ENCODE measurements around the gene FRY. TPM values are rescaled to one million over a fixed set of nuclear protein-coding genes. Genes with fewer than 3 reads are reported as not detected.

Gene FRY
- total RNA-seq, 1 experiment from 2014 or later = 5.3 TPM

DNA sequence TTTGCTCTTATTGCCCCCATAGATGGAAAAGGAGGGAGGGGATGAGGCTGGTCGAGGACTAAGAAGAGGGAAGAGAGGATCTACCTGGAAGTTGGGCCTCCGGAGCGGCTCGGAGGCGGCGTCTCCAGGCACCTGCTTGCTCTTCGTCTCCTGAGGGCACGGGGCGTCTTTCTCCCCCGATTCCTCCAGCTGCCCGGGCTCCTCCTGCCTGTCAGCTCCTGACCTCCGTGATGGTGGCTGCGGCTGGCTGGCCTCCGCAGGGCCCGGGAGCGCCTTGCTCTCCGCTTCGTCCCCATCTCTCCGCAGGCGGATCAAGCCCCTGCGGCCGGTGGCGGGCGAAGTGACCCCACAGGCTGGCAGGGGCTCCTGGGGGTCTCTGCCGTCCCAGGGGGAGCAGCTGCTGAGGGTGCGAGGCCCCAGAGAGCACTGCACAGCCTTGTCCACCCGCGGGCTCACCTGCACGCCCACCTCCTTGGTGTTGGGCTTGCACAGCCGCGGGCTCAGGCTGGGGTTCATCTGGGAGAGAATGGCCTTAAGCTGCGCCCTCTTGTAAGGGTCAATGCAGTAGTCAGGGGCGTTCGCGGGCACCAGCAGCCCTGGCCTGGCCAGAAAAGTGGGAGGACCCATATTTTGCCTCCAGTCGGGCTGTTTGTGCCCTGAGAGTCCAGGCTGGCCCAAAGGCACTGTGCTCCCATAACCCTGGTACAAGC, 279.8 kb downstream of the FRY start (continued):
- TF ChIP-seq, protein P1, sequence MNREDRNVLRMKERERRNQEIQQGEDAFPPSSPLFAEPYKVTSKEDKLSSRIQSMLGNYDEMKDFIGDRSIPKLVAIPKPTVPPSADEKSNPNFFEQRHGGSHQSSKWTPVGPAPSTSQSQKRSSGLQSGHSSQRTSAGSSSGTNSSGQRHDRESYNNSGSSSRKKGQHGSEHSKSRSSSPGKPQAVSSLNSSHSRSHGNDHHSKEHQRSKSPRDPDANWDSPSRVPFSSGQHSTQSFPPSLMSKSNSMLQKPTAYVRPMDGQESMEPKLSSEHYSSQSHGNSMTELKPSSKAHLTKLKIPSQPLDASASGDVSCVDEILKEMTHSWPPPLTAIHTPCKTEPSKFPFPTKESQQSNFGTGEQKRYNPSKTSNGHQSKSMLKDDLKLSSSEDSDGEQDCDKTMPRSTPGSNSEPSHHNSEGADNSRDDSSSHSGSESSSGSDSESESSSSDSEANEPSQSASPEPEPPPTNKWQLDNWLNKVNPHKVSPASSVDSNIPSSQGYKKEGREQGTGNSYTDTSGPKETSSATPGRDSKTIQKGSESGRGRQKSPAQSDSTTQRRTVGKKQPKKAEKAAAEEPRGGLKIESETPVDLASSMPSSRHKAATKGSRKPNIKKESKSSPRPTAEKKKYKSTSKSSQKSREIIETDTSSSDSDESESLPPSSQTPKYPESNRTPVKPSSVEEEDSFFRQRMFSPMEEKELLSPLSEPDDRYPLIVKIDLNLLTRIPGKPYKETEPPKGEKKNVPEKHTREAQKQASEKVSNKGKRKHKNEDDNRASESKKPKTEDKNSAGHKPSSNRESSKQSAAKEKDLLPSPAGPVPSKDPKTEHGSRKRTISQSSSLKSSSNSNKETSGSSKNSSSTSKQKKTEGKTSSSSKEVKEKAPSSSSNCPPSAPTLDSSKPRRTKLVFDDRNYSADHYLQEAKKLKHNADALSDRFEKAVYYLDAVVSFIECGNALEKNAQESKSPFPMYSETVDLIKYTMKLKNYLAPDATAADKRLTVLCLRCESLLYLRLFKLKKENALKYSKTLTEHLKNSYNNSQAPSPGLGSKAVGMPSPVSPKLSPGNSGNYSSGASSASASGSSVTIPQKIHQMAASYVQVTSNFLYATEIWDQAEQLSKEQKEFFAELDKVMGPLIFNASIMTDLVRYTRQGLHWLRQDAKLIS (CRISPR knock-in tag; IDR thresholded peaks at IDR 0.05; ENCODE audit: borderline replicate concordance) = no peak
- TF ChIP-seq, protein P2, sequence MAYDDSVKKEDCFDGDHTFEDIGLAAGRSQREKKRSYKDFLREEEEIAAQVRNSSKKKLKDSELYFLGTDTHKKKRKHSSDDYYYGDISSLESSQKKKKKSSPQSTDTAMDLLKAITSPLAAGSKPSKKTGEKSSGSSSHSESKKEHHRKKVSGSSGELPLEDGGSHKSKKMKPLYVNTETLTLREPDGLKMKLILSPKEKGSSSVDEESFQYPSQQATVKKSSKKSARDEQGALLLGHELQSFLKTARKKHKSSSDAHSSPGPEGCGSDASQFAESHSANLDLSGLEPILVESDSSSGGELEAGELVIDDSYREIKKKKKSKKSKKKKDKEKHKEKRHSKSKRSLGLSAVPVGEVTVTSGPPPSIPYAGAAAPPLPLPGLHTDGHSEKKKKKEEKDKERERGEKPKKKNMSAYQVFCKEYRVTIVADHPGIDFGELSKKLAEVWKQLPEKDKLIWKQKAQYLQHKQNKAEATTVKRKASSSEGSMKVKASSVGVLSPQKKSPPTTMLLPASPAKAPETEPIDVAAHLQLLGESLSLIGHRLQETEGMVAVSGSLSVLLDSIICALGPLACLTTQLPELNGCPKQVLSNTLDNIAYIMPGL (CRISPR knock-in tag; IDR thresholded peaks at IDR 0.05) = no peak
- TF ChIP-seq ZNF416 (CRISPR knock-in tag; IDR thresholded peaks at IDR 0.05) = no peak
- TF ChIP-seq, protein P3, sequence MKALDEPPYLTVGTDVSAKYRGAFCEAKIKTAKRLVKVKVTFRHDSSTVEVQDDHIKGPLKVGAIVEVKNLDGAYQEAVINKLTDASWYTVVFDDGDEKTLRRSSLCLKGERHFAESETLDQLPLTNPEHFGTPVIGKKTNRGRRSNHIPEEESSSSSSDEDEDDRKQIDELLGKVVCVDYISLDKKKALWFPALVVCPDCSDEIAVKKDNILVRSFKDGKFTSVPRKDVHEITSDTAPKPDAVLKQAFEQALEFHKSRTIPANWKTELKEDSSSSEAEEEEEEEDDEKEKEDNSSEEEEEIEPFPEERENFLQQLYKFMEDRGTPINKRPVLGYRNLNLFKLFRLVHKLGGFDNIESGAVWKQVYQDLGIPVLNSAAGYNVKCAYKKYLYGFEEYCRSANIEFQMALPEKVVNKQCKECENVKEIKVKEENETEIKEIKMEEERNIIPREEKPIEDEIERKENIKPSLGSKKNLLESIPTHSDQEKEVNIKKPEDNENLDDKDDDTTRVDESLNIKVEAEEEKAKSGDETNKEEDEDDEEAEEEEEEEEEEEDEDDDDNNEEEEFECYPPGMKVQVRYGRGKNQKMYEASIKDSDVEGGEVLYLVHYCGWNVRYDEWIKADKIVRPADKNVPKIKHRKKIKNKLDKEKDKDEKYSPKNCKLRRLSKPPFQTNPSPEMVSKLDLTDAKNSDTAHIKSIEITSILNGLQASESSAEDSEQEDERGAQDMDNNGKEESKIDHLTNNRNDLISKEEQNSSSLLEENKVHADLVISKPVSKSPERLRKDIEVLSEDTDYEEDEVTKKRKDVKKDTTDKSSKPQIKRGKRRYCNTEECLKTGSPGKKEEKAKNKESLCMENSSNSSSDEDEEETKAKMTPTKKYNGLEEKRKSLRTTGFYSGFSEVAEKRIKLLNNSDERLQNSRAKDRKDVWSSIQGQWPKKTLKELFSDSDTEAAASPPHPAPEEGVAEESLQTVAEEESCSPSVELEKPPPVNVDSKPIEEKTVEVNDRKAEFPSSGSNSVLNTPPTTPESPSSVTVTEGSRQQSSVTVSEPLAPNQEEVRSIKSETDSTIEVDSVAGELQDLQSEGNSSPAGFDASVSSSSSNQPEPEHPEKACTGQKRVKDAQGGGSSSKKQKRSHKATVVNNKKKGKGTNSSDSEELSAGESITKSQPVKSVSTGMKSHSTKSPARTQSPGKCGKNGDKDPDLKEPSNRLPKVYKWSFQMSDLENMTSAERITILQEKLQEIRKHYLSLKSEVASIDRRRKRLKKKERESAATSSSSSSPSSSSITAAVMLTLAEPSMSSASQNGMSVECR (CRISPR knock-in tag; IDR thresholded peaks at IDR 0.05; ENCODE audit: borderline replicate concordance) = no peak
- TF ChIP-seq RORB (CRISPR knock-in tag; IDR thresholded peaks at IDR 0.05) = no peak

DNA sequence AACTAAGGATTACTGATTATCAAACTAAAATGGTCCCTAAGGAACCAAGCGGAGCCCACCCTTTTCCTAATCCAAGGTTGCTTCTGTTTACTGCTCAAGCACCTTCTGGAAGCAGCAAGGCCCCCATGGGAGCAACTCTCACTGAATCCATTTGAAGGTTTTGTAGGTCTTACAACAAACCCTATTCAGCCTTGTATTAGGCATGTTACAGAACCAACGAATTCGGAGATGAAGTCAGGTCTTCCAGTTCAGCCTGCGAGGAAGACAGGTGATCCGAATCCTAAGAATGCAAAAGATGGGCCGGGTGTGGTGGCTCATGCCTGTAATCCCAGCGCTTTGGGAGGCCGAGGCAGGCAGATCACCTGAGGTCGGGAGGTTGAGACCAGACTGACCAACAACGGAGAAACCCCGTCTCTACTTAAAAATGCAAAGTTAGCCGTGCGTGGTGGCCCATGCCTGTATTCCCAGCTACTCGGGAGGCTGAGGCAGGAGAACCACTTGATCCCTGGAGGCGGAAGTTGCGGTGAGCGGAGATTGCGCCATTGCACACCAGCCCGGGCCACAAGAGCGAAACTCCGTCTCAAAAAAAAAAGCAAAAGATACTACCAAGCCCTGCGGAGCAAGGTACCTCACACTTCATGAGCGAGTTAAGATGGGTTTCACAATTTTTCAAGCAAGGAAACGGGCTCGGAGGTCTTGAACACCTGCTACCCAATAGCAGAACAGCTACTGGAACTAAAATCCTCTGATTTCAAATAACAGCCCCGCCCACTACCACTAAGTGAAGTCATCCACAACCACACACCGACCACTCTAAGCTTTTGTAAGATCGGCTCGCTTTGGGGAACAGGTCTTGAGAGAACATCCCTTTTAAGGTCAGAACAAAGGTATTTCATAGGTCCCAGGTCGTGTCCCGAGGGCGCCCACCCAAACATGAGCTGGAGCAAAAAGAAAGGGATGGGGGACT, 283.0 kb downstream of the FRY start:
- POLR2A ChIA-PET = interaction anchor here (0.6 to 2.2 kb wide), 9 partner anchors 30 to 406 kb away, joined by 3 to 13 read pairs (median 3); partner anchors contain the start of genes FRY and N4BP2L1
- peak; percentile 40 for ATAC-seq
- no peaks in the 10 kb centered on the region; the same call in 1 of the 2 replicates for H3K27me3 Mint-ChIP-seq (ENCODE audit: low read depth)
- no peak for TF ChIP-seq PRRX2 (CRISPR knock-in tag; IDR thresholded peaks at IDR 0.05)
- TF ChIP-seq, protein P4, sequence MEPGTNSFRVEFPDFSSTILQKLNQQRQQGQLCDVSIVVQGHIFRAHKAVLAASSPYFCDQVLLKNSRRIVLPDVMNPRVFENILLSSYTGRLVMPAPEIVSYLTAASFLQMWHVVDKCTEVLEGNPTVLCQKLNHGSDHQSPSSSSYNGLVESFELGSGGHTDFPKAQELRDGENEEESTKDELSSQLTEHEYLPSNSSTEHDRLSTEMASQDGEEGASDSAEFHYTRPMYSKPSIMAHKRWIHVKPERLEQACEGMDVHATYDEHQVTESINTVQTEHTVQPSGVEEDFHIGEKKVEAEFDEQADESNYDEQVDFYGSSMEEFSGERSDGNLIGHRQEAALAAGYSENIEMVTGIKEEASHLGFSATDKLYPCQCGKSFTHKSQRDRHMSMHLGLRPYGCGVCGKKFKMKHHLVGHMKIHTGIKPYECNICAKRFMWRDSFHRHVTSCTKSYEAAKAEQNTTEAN (CRISPR knock-in tag; IDR thresholded peaks at IDR 0.05) = no peak
- TF ChIP-seq, protein P5, sequence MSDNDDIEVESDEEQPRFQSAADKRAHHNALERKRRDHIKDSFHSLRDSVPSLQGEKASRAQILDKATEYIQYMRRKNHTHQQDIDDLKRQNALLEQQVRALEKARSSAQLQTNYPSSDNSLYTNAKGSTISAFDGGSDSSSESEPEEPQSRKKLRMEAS (CRISPR knock-in tag; IDR thresholded peaks at IDR 0.05) = no peak
- TF ChIP-seq SMAD4 (CRISPR knock-in tag; IDR thresholded peaks at IDR 0.05) = no peak
- TF ChIP-seq ZNF121 (CRISPR knock-in tag; IDR thresholded peaks at IDR 0.05) = no peak
- no peak for TF ChIP-seq NR3C1 (CRISPR knock-in tag; conservative IDR thresholded peaks at IDR 0.05; ENCODE audit: low read depth)
- TF ChIP-seq, protein P6, sequence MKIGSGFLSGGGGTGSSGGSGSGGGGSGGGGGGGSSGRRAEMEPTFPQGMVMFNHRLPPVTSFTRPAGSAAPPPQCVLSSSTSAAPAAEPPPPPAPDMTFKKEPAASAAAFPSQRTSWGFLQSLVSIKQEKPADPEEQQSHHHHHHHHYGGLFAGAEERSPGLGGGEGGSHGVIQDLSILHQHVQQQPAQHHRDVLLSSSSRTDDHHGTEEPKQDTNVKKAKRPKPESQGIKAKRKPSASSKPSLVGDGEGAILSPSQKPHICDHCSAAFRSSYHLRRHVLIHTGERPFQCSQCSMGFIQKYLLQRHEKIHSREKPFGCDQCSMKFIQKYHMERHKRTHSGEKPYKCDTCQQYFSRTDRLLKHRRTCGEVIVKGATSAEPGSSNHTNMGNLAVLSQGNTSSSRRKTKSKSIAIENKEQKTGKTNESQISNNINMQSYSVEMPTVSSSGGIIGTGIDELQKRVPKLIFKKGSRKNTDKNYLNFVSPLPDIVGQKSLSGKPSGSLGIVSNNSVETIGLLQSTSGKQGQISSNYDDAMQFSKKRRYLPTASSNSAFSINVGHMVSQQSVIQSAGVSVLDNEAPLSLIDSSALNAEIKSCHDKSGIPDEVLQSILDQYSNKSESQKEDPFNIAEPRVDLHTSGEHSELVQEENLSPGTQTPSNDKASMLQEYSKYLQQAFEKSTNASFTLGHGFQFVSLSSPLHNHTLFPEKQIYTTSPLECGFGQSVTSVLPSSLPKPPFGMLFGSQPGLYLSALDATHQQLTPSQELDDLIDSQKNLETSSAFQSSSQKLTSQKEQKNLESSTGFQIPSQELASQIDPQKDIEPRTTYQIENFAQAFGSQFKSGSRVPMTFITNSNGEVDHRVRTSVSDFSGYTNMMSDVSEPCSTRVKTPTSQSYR (CRISPR knock-in tag; IDR thresholded peaks at IDR 0.05) = no peak
- TF ChIP-seq JUN (CRISPR knock-in tag; IDR thresholded peaks at IDR 0.05) = no peak
- H3K9me3 Mint-ChIP-seq = no peaks in the 10 kb centered on the region
- CTCF ChIA-PET = interaction anchor here (0.6 to 1.9 kb wide), 6 partner anchors 47 to 813 kb away, joined by 3 to 13 read pairs (median 5); no protein-coding TSS in a partner anchor
- H3K27ac Mint-ChIP-seq = peak overlapping the region; percentile 97
- DNase-seq (ENCODE audit: low spot score) = no peak
- H3K4me1 Mint-ChIP-seq = peaks cover 12% of the 10 kb centered on the region
- H3K36me3 Mint-ChIP-seq = peaks cover 9% of the 10 kb centered on the region
- peak overlapping the region; percentile 87 for H3K4me3 Mint-ChIP-seq

Data from WTC11 (cell line).